KG1 (cell line): ENCODE results near the gene SIM2.

Source experiments
- DNase-seq: peaks from one replicate; lab custom pipeline; 2025; lab: John Stamatoyannopoulos, UW

SIM2 gene

DNA sequence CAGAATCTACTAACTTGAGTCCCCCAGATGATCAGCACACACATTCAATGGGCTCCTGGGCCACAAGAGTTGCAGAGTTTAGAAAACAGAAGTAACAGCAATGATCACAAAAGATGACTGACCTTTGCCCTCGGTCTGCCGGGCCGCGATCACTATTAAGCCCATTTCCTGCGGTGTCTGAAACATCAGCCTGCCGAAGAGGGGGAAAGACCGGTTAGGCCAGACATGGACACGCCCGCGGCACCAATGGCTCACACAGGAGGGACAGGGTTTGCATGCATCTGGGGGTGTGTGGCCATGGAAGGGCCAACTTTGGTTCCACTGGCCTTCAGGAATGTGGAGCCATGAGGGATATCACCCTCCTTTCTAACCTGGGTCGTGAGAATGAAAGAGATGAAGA is 68.2 kb downstream of the SIM2 start:
- DNase-seq, result no peak

- DNase-seq, result no peak
These were observed 69.6 kb downstream of the SIM2 start for GRCh38 chr21:36768496-36768895.

GRCh38 chr21:36769051-36769839 is 70.3 kb downstream of the SIM2 start:
- DNase-seq, result no peak

DNA sequence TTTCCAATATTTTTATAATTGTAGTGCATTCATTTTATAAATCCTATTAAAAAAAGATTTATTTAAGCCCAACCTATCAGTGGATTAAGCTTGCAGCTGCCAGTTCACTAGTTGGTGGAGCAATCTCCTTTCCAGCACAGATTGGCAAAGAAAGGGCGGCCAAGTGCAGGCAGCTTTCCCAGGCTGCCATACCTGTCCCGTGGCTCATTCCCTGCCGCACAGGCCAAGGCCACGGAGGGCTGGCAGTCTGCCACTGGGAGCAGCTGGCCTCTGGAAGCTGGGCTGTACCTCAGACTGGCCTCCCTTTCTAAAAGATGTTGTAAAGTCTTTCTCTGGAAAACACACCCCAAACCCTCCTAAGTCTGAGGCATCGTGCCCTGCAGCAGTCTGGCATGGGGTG is 74.2 kb downstream of the SIM2 start:
- no peak for DNase-seq

DNA sequence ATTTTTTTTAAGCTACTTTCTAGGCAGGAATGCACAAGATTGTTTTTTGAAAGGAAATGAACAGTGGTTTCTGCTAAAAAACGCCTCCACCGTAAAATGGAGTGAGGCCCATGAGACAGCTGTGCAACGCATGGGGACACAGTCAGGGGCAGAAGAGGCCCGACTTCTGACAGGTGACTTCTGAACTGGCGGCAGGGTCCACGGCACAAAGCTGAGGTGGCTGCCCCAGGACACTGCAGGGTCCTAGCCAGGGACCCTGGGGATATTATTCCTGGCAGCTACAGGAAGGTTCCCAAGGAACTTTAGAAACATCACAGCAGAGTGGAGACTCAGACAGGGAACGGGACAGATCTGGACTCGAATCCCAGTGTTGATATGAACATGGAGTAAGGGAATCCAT is 75.1 kb downstream of the SIM2 start:
- no peak for DNase-seq

- DNase-seq, result no peak
These were observed 78.2 kb downstream of the SIM2 start for GRCh38 chr21:36776981-36777617.

DNA sequence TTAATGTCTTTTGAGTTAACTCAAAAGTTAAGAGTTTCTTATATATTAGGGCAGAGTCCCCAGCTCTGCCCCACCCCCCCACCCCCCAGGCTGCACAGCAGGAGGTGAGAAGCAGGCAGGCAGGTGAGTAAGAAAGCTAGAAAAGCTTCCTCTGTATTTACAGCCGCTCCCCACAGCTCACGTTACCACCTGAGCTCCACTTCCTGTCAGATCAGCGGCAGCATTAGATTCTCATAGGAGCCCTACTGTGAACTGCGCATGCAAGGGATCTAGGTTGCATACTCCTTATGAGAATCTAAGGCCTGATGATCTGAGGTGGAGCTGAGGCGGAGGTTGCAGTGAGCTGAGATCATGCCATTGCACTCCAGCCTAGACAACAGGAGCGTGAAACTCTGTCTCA is 81.9 kb downstream of the SIM2 start:
- DNase-seq, result no peak

DNA sequence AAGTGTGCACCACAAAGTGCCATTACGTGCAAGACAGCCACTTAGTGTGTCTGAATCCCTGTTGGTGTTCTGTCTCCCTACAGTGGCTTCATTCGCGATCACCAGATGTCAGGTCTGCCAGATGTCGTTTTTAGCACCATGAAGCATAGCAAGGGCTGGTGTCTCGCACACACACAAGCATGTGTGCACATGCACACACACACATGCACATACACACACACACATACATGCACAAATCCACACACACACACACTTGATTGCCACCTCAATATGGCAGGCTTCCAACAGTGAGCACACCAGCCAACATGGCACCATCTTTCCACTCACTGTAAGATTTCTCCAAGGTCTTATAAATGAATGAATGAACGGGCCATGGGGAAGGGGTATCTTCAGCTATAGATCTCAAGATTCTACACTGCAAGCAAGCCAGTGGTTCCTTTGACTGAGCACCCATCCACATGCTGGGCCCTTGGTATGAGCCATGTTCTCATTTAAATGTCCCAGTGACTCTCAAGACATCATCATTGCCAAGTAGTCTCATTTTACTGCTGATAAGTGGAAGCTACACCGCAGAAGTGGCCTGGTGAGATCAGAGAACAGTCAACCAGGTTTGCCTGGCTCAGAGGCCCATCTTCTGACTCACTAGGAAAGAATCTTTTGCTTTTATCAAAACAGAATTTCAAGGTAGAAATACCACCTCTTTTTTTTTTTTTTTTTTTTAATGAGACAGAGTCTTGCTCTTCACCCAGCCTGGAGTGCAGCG is 84.9 kb downstream of the SIM2 start:
- no peak for DNase-seq

DNA sequence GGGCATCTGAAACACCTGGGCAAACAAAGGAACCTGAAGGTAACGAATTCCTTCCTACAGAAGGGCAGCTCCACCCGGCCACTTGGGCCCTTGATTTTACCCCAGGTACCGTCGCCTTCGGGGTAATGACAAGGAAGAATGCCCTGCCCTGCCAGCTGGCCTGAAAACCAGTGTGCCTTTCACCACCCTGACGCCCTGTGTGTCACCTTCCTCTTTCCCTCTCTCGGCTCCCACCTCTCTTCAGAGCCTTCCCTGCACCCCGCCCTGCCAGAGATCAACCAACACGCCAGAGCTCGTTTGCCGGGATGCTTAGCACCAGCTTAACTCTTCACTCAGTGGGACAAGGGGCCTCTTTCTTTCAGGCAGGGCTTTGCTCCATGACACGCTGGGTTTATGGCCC is 86.0 kb downstream of the SIM2 start:
- no peak for DNase-seq

- DNase-seq, result no peak
These were observed 86.7 kb downstream of the SIM2 start for GRCh38 chr21:36785615-36786014.

DNA sequence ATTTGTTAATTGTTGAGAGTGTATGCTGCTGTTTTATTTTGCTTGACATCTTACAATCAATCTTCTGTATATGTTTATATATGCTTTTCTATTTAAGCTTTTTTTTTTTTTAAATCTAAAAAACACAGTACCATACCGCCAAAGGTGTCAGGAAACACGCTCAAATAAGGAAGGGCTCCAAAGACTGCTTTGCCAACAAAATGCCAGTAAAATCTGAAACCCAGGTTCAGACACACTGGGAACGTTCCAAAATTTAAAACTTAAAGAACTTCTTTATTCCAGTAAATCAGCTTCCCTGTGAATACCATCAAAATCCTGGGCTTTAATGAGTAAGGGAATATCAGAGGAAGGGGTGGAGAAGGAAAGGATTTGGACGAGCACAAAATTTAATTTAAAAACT is 87.3 kb downstream of the SIM2 start:
- no peak for DNase-seq

DNA sequence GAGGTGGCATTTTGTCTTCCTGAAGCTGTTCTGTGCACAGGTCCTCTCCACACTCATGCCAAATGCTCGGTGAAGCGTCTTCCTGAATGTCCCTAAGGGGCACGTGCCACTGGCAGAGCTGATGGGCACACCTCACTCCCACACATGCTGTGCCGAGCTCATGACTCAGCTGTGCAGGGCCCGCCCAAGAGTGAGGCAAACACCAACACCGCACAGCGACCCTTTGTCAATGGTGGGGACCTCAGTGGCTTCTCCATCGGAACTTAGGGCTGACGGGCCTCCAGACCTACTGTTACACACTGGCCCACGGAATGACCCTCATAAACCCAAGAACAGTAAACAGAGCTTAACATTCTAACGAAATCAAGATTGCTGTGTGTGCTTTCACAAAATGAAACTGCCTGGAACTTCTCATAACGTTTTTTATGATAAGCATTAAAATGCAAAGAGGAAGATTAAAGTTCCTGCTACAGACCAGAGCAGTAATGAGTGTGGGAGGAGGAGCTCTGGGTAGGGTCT is 89.3 kb downstream of the SIM2 start:
- no peak for DNase-seq

GRCh38 chr21:36790616-36791015 is 91.7 kb downstream of the SIM2 start:
- DNase-seq, result no peak

- DNase-seq, result no peak
These were observed 92.3 kb downstream of the SIM2 start for GRCh38 chr21:36791180-36791579.

DNA sequence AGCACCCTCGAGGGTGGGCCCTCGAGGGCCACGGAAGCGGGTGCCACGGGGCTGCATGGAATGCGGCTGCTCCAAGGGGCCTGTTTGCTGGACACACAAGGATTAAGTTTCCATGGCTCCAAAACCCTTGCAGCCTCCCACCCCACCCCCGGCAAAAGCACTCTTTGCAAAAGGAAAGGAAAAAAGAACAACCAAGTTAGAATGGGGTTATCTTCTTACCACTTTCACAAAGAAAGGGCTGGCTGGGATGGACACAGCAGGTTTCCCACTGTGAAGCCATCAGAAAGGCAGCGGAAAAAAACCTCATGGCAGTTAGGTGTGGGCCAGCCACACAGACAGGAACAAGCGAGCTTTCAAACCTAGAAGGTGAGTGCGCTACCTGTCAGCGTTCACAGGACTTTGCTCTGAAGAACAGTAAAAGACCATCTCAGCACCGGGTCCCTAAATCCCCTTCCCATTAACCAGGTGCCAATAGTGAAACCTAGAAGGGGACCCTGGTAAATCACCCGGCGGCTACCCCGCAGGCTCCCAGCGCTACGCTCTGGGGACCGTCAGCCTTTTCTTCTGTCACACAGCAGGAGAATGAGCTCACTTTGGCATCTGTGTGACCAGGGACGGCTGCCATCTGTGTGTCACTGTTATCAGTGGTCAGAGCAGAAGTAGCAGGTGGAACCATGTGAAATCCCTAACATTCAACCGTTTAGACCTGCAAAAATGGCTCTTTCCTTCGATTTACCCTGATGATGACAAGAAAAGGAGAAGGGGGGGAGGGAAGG is 93.0 kb downstream of the SIM2 start:
- DNase-seq, result no peak

DNA sequence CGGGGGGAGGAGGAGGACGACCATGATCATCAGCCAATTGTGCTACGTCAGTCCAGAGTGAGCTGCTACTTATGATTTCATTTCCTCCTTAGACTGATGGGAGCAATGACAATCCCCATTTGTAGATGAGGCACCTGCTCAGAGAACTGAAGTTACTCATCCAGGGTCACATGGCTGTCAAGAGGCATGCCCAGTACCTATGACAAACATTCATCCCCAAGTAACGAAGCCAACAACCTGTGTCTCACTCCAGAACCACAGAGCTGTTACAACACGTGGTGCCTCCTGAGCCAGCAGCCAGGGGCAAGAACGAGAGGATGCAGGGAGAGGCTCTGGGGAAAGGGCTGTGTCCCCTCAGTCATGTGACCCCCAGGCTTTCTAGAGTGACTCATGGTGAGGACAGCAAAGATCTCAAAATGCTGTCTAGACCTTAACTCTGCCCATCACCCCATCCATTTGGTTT is 93.6 kb downstream of the SIM2 start:
- no peak for DNase-seq

GRCh38 chr21:36796070-36796469 is 97.2 kb downstream of the SIM2 start:
- DNase-seq, result no peak

GRCh38 chr21:36798491-36798890 is 99.6 kb downstream of the SIM2 start:
- no peak for DNase-seq
